LHCN-M2 (cell line): ENCODE measurements around the gene CMTM4. TPM values are rescaled to one million over a fixed set of nuclear protein-coding genes. Genes with fewer than 3 reads are reported as not detected.
"Not testable (repeated sequence)": the region's sequence is repeated elsewhere in the genome, so short reads cannot be mapped to it uniquely, and the experiment has no call there.

Experiments used
- DNase-seq: peaks from one replicate; pipeline ENCODE4 v3.0.0-alpha.2; 2012; ENCODE audit warnings: low read depth
- total RNA-seq: library from RNA; depleted of rRNA; stranded (reverse); fragments of >200 nt; gene quantifications from 2 replicates; pipeline ENCODE4 v1.2.3, GENCODE V29; 2014

Gene CMTM4
- total RNA-seq, 1 experiment from 2014 or later, result 16.4 TPM

DNA sequence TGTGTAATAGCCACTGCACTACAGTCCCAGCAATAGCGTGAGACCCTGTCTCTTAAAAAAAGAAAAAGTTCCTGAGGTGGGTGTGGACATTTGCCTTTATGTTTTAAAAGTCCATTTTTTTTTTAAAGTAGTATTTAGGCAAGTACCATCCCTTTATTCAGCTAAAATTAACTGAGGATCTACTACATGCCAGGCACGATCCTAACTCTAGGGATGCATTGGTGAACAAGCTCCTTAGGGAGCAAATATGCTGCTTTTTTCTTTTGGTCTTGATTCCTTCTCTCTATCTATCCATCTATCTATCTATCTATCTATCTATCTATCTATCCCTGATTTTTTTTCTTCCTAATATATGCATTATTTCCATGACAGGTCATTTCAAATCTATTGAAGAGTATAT lies 47.4 kb downstream of the CMTM4 start:
- no peak for DNase-seq

DNA sequence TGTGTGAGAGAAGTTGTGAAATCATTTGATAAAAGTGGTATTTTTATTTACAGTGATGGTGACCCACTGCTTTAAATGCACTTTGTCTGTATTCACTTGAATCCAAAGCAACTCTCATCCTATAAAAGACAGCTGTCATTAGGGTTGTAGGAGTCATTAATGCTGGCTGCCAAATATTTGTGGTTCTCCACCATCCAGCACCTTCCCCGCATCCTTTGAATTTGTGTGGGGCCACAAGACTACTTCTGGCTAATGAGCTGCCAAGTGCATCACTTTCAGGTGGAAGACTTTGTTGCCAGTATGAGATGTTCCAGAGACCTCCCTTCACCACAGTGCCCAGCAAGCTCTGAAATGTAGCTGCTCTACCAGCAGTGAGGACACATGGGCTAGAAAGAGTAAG lies 48.7 kb downstream of the CMTM4 start:
- DNase-seq, result peak; percentile 15

DNA sequence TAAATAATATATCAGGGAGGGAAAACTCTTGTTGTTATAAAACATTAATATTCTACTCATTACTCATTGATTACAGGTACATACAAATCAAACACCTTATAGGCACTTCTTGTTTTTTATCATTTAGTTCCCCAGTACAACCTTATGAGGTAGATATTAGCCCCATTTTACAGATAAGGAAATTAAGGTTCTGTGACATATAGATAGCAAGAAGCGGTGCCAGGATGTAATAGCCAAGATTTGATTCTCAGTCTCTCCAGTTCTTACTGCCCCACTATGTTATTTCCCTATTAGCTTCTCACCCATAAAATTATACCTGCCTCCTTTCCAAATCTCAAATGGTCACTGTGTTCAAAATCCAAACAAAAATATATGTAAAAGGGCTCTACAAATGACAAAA lies 55.2 kb downstream of the CMTM4 start:
- no peak for DNase-seq

DNA sequence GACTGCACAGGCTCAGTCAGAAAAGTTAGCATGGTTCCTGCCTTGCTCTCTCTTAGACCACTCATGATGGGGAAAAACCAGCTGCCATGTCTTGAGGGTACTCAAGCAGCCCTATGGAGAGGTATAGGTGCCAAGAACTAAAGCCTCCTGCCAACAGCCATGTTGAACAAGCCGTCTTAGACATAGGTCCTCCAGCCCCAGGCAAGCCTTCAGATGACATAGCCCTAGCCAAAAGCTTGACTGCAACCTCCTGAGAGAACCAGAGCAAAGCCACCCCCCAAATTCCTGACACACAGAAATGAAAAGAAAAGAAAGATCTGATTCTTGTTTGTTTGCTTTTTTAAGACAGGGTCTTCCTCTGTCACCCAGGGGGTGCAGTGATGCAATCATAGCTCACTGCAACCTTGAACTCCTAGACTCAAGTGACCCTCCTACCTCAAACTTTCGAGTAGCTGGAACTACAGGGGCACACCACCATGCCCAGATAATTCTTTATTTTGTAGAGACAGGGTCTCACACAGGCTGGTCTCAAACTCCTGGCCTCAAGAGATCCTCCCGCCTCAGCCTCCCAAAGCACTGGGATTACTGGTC lies 55.7 kb downstream of the CMTM4 start:
- DNase-seq, result no peak

DNA sequence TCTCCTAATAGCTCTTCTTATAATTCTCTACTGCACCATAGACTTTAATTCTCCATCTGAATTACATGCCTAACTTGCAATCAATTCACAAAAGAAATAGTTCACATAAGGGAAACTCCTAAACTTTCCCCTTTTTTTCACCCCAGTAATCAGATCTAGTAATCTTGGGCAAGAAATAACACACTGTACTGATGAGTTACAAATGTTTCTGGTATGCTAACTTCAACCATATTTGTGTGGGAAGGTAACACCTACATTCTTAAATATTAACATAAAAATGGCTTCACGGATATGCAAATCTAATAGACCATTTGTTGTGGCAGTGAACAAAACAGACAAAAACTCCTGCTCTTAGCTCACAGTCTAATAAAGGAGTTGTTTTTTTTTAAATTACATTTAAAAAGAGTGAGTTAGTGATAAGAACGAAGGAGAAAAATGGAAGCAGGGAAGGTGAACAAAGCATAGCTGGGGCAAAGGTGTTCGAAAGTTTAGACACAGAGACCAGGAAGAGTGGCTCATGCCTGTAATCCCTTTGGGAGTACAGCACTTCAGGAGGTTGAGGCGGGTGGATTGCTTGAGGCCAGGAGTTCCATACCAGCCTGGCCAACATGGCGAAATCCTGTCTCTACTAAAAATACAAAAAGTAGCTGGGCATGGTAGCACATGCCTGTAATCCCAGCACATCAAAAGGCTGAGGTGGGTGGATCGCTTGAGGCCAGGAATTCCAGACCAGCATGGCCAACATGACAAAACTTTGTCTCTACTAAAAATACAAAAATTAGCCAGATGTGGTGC lies 57.3 kb downstream of the CMTM4 start:
- DNase-seq, result no peak

DNA sequence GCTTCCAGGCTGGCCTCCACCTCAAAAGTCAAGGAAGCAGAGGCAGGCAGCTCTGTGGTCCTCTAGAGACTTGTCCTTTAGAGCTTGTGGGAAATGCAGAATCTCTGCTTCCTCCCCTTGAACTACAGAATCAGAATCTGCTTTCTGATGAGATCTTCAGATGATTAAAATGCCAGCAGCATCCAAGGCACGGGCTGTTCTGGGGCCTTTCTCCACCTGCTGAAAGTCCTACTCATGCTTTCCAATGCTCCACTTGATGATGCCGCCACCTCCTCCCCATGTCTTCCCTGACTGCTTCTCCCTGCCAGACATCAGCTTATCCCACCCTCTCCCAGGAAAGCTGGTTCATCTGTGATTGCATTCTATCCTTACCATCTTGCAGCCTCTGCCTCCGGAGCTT lies 58.7 kb downstream of the CMTM4 start:
- no peak for DNase-seq

DNA sequence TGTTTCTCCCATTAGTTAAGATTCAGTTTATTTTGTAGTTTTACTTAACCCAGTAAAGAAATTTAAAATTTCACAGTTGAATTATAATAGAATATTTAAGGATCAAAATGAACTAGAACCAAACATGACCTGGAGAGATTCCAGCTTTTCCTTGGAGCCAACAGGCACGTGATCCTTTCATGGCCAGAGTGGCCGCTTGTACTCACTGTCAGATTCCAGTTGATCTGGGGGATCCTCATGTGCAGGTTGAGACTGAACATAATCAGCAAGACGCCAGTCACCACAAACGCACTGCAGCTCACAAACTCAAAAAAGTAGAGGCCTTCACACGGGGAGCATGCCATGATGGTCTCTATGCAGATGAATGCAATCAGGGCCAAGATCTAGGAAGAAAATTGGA lies 60.3 kb downstream of the CMTM4 start:
- no peak for DNase-seq

DNA sequence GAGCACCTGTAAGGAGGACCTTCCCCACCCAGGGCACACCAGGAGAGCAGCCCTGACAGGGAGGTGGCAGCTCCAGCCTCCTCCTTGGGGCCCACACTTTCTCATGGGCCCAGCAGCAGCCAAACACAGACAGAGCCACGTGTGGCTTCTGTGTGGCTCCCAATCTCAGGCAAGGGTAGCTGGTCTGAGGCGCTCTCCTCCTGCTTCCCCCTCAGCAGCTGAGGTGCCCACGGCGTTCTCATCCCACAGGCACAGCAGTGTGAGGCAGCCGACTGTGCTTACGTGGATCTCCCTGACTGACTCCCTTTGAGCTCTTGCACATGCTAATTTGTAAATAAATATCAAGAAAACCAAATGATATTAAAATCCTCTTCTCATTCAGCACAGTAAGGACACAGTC lies 61.1 kb downstream of the CMTM4 start:
- no peak for DNase-seq

DNA sequence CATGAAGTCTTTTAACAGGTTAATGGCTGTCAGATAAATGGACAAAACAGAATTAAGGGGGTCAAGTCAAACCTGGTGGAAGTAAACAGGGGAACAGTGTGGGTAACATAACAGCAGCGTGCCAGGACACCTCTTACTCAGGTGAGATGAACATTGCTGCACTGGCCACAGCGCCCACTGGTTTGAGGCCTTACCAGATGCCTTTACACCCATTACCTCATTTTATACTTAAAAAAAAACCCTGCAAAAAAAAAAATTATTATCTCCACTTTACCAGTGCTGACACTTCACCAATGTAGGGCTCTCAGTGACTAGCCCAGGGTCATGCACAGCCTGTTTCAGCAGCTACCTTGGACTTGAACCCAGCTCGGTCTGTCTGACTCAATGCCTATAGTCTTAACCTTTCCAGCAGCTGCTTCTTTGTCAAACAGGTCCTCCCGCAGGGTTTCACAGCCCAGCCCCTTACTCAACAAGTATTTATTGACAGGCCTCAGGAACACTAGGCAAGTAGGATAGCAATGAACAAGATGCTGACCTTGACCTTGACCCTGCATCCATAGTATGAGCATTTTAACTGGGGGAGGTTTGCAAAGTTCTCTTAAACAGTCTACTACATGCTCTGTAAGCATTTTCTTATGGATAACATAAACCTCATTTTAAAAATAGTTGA lies 61.9 kb downstream of the CMTM4 start:
- DNase-seq, result no peak

DNA sequence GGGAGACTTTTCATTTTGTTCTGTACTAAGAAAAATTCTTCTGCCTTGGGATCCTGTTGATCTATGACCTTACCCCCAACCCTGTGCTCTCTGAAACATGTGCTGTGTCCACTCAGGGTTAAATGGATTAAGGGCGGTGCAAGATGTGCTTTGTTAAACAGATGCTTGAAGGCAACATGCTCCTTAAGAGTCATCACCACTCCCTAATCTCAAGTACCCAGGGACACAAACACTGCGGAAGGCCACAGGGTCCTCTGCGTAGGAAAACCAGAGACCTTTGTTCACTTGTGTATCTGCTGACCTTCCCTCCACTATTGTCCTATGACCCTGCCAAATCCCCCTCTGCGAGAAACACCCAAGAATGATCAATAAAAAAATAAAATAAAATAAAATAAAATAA lies 65.0 kb downstream of the CMTM4 start:
- not testable (repeated sequence) for DNase-seq

DNA sequence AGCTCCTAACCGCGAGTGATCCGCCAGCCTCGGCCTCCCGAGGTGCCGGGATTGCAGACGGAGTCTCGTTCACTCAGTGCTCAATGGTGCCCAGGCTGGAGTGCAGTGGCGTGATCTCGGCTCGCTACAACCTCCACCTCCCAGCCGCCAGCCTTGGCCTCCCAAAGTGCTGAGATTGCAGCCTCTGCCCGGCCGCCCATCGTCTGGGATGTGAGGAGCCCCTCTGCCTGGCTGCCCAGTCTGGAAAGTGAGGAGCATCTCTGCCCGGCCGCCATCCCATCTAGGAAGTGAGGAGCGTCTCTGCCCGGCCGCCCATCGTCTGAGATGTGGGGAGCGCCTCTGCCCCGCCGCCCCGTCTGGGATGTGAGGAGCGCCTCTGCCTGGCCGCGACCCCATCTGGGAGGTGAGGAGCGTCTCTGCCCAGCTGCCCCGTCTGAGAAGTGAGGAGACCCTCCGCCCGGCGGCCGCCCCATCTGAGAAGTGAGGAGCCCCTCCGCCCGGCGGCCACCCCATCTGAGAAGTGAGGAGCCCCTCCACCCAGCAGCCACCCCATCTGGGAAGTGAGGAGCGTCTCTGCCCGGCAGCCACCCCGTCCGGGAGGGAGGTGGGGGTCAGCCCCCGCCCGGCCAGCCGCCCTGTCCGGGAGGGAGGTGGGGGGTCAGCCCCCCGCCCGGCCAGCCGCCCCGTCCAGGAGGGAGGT lies 65.8 kb downstream of the CMTM4 start:
- DNase-seq, result not testable (repeated sequence)

DNA sequence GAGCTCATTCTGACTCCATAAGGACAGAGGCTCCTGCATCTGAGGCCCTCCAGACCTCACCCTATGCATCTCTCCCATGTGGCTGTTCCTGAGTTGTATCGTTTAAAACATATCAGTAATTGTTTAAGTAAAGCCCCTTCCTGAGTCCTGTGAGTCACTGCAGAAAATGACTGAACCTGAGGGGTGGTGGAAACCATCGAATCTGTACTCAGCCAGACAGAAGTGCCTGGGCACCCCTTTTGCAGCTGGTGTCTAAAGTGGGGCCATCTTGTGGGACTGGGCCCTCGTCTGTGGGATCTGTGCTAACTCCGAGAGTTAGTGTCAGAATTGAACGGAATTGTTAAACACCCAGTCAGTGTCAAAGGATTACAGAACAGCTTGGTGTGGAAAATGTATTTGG lies 66.7 kb downstream of the CMTM4 start:
- no peak for DNase-seq

DNA sequence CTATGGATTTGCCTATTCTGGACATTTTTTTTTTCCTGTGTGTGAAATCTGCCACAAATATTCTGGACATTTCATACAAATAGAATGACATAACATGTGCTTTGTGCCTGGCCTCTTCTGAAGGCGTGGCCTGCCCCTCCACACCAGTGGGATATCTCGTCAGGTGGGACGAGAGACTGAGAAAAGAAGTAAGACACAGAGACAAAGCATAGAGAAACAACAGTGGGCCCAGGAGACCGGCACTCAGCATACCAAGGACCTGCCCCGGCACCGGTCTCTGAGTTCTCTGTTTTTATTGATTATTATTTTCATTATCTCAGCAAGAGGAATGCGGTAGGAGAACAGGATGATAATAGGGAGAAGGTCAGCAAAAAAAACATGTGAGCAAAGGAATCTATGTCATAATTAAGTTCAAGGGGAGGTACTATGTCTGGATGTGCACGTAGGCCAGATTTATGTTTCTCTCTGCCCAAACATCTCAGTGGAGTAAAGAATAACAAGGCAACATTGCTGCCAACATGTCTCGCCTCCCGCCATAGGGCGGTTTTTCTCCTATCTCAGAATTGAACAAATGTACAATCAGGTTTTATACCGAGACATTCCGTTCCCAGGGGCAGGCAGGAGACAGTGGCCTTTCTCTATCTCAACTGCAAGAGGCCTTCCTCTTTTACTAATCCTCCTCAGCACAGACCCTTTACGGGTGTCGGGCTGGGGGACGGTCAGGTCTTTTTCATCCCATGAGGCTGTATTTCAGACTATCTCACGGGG lies 68.7 kb downstream of the CMTM4 start:
- not testable (repeated sequence) for DNase-seq

DNA sequence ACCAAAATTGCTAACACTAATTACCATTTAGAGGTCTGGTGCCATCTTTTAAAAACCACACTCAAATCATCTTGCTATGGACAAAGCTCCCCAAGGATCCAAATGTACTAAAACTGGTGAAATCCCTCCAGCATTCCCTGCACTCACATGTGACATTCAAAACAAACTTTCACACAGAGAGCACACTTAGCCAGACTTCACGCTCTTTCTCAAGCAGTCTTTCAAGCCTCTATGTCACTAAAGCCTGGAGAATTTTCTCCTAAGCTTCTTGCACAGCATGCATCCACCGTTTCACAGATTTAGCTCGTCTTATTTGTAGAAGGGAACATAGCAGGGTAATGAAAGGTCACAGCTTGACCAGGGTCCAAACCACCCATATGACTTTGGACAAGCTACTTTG lies 72.8 kb downstream of the CMTM4 start:
- no peak for DNase-seq

DNA sequence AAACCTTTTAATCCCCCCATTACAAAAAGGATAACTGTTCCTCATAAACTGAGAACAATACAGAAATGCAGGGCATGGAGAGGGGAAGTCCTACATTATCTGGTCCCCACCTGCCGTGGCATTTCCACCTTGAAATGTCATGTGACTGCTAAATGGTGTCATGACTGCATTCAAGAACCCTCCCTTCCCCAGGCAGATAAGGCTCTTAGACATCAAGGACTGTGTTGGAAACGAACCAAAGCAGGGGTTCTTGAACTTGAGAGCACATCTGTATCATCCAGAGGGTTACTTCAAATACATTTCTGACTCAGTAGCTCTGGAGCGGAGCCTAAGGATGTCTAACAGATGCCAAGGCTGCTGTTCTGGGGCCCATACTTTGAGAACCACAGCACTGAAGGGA lies 73.7 kb downstream of the CMTM4 start:
- DNase-seq, result no peak

DNA sequence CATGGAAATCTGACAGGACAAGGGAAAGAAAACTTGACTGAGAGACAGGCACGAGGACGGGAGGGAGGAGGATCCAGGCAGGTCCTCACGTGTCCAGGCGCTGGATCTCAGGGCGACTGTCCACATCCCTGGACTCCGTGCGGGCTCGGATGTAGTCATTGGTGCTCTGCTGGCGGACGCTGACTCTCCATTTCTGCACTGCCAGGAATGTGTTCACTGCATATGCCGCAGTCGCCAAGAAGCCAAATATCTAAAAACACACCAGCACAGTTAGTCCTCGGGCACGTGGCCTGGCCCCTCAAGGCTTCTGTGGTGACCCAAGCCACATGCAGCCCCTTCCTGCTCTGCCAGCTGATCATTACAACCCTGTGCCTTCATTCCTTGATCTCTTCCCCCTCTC lies 74.6 kb downstream of the CMTM4 start:
- DNase-seq, result no peak

DNA sequence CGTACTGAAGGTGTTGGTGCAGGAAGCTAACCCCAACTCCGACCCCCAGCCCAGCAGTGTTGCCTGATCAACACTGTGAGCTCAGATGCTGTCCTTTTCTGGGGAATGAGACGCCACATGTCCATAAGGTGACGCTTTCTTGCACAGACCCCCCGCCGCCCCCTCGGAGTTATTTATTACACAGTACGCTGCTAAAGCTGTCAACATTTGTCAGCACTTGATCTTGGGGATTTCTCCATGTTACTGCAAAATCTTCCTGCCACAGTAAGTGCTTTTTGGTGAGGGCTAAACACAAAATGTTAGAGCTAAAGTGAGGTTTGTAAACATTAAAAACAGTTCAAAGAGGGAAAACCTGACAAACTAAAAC lies 76.1 kb downstream of the CMTM4 start:
- DNase-seq, result no peak

DNA sequence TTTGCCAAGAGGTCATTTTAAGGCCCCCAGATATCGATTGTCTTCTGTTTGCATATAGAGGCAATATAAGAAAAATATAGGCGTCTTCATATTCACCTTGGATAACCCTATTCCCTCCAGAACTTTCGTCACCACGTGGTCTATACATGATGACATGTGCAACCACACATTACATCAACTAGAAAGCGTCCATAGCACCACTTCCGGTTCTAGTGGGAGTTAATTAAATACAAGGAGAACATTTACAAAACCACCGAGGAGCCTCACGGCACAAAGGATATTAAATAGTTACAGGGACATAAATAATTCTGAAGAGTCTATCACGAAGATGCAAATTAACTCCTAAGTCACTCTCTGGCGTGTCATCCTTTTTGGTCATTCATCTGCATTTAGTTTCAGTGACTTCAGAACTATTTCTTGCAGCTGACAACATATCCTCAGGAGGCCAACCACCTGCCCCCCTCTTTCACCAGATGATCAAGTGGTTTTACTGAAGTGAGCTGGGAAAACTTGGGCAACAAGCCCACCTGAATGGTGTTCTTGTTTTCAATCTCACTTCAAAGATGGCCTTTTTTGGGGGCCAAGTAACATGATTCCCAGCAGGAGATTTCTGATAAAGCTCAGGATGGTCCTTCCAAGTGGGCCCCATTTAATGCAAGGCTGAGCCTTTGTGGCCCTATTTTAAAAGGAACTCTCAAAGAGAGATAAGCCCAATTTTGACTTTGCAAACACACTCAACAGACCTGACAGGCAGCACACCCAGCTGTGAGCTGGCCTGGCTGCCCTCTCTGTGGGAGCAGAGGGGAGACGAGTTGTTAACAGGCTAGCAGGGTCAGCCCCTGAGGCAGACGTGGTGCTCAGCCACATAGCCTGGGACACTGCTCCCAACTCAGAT lies 76.8 kb downstream of the CMTM4 start:
- DNase-seq, result peak; percentile 68

DNA sequence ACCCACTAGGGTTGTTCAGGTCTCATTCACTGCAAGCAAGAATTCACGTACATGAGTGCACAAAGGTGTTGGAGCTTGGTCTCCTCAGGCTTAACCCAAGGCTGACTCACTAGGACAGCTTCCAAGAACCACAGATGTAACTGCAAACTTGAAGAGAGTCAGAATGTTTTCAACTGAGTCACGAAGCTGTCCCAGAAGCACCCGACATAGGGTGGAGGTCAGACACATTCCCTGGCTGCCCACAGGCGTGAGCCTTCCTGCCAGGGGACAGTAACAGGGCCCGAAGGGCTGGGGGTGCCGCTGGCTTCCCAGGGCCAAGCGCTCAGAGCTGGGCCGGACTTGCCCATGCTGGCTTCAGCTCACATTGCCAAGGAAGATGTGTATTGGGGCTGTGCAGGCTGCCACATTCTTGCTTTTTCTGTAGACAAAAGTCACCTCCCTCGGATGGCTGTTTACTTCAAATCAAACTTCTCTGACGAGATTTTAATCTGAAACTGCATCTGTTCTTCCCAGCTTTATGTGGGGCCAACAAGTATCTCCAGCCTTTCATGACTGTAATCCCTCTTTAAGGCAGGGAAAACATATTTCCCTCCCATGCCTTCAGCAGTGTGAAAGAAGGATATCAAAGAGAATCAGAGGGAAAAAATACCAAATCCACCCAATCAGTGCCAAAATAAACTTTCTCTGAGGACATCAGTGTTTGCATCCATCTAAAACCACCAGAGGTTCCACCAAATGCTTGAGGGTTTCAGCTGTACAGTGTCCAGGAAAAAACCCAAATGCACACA lies 77.8 kb downstream of the CMTM4 start:
- DNase-seq, result peak; percentile 95

DNA sequence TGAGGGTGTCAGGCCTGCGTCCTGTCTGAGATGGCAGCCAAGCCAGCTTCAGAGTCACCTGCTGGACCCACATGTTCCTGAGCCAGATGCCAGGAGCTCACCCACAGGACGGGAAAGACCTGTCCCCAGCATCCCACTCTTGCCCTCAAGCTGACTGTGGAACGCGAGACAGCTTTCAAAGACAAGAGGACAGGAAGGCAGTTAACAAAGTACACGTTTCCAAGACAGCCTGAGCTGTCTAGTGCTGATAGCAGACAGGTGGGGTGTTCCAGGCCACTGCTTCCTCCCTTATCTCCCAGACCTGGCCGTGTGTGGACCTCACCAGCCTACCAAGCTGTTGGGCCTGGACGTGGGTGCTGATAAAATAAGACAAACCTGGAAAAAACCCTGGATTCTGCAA lies 78.8 kb downstream of the CMTM4 start:
- no peak for DNase-seq
